ENCODE data around the gene SLC2A9. TPM values are rescaled to one million over a fixed set of nuclear protein-coding genes. Genes with fewer than 3 reads are reported as not detected.

The SLC2A9 gene
- total and polyA plus RNA-seq, 2 of the 4 experiments (the other 2 are of a cell fraction): 0.72 to 2.1 TPM

DNA sequence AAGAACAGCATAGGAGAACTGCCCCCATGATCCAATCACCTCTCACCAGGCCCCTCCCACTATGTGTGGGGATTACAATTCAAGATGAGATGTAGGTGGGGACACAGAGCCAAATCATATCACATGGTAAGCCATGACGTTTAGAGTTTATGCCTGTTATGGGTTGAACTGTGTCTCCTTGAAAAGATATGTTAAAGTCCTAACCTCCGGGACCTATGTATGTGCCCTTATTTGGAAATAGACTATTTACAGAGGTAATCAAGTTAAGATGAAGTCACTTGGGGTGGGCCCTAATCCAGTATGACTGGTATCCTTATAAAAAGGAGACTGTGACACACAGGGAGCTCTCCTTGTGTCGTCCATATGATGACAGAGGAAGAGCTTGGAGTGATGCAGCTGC, 25.2 kb upstream of the SLC2A9 start:
- Histone ChIP-seq H2BK15ac (ENCODE audit: low read depth, low read length) (no peak overlapping the region), H2BK20ac (ENCODE audit: low read depth, low read length) (no peak overlapping the region), H3K27me3 (ENCODE audit: control insufficient read depth, insufficient read depth, low read length) (no peaks in the 10 kb centered on the region), H4K8ac (ENCODE audit: low read depth in 2 of 2, low read length in 2 of 2) (no peak overlapping the region), H3K79me1 (ENCODE audit: low read depth in 1 of 2, low read length in 2 of 2) (no peaks in the 10 kb centered on the region), H3K27ac (ENCODE audit: insufficient read depth, low read length) (no peak overlapping the region), H3K4me1 (ENCODE audit: control insufficient read depth, insufficient read depth, low read length) (no peaks in the 10 kb centered on the region), H3K4me2 (ENCODE audit: low read depth, low read length) (no peak overlapping the region), H3K4me3 (ENCODE audit: insufficient read depth, low read depth, low read length) (no peak overlapping the region), H3K9me3 (ENCODE audit: control insufficient read depth, insufficient read depth, low read length) (no peaks in the 10 kb centered on the region), H2AK9ac (replicated peaks; ENCODE audit: low read depth, low read length, poor library complexity) (no peak overlapping the region), H3K23ac (ENCODE audit: low read depth, low read length) (no peak overlapping the region), H3K4ac (ENCODE audit: low read depth, low read length) (no peak overlapping the region), H3K56ac (ENCODE audit: extremely low read depth, insufficient read depth, low read length) (no peak overlapping the region), H3K9me1 (ENCODE audit: insufficient read depth, low read length) (no peaks in the 10 kb centered on the region), H2AK5ac (ENCODE audit: low read depth, low read length) (no peak overlapping the region), H4K5ac (ENCODE audit: low read depth, low read length) (no peak overlapping the region), H2AFZ (replicated peaks; ENCODE audit: low read length, poor library complexity) (no peak overlapping the region), H3K14ac (replicated peaks; ENCODE audit: low read depth, low read length) (no peak overlapping the region), H4K20me1 (ENCODE audit: insufficient read depth, low read length) (no peaks in the 10 kb centered on the region), H2BK5ac (ENCODE audit: low read depth, low read length, poor library complexity, severe bottlenecking) (no peak overlapping the region), H4K91ac (ENCODE audit: insufficient read depth, low read depth, low read length) (no peak overlapping the region), H3K36me3 (ENCODE audit: control insufficient read depth, insufficient read depth, low read length) (no peaks in the 10 kb centered on the region), H3K9ac (ENCODE audit: low read depth, low read length) (no peak overlapping the region), H3K18ac (ENCODE audit: low read depth, low read length) (no peak overlapping the region), H2BK120ac (ENCODE audit: low read depth, low read length) (no peak overlapping the region)
- no peak for TF ChIP-seq MAFK (IDR thresholded peaks at IDR 0.05; ENCODE audit: low read depth, low read length)
- TF ChIP-seq SMC3 (IDR thresholded peaks at IDR 0.05; ENCODE audit: low read depth, low read length): no peak
- no peak for TF ChIP-seq BHLHE40 (IDR thresholded peaks at IDR 0.05; ENCODE audit: low read depth, low read length)
- no peak for TF ChIP-seq RFX5 (IDR thresholded peaks at IDR 0.05; ENCODE audit: low read depth, low read length)
- TF ChIP-seq RAD21 (IDR thresholded peaks at IDR 0.05; ENCODE audit: low read length): no peak
- no peak for TF ChIP-seq CHD1 (IDR thresholded peaks at IDR 0.05; ENCODE audit: low read depth, low read length)
- no peak for TF ChIP-seq RCOR1 (IDR thresholded peaks at IDR 0.05; ENCODE audit: insufficient replicate concordance, low read length)
- TF ChIP-seq NFE2L2 (IDR thresholded peaks at IDR 0.05; ENCODE audit: low read depth, low read length): no peak
- no peak for TF ChIP-seq CTCF (conservative IDR thresholded peaks at IDR 0.05; ENCODE audit: low read depth, low read length)
- TF ChIP-seq CEBPB (IDR thresholded peaks at IDR 0.05; ENCODE audit: low read depth, low read length): no peak
- TF ChIP-seq MAZ (IDR thresholded peaks at IDR 0.05; ENCODE audit: borderline replicate concordance, low read depth, low read length): no peak
- 70% methylated on average over 3 of the region's 3 CpGs; no CpG with 5 or more reads in 1 of the 2 experiments for WGBS, 2 experiments (ENCODE audit: extremely low coverage in 2 of 2, insufficient read length in 1 of 2)
- DNase-seq (no peak), ATAC-seq (ENCODE audit: low read depth) (no peak)
- dilution Hi-C loops (cut with HindIII; ENCODE audit: low sequenced_read_pairs, unreplicated experiment): no loop called here
- intact Hi-C loops (cut with micrococcal nuclease): loop anchor here (5.0 kb wide), 1 partner anchor 51 kb away; no protein-coding TSS in a partner anchor
- ChIA-PET POLR2A (ENCODE audit: unreplicated experiment) (no interaction called here), CTCF (no interaction called here)
- no TSS peak for BruUV-seq (replicated peaks)
- in situ Hi-C loops (cut with MboI; ENCODE audit: low sequenced_read_pairs): no loop called here
